GM21381 (cell line): ENCODE results near the gene LNPEP.
A peak's percentile ranks its signal among the peaks of the same experiment; 100 is the strongest.

Source experiments
- ATAC-seq: cut with Tn5 transposase; IDR thresholded peaks from one replicate; pipeline ENCODE4 v1.9.1; 2021; ENCODE audit warnings: mild to moderate bottlenecking, moderate library complexity; ENCODE audit not compliant: unreplicated experiment

LNPEP gene

GRCh38 chr5:96957254-96958049, 21.6 kb downstream of the LNPEP start:
- peak; percentile 46 for ATAC-seq

GRCh38 chr5:96958977-96959376, 23.1 kb downstream of the LNPEP start:
- ATAC-seq = no peak

GRCh38 chr5:96961053-96961452, 25.2 kb downstream of the LNPEP start:
- ATAC-seq = peak; percentile 59

- no peak for ATAC-seq
These were observed 26.7 kb downstream of the LNPEP start for GRCh38 chr5:96962540-96962991.

GRCh38 chr5:96963267-96963666, 27.4 kb downstream of the LNPEP start:
- peak; percentile 34 for ATAC-seq

GRCh38 chr5:96966801-96967200, 30.9 kb downstream of the LNPEP start:
- ATAC-seq = no peak

- no peak for ATAC-seq
These were observed 31.5 kb downstream of the LNPEP start for GRCh38 chr5:96967400-96967799.

GRCh38 chr5:96968074-96968473, 32.2 kb downstream of the LNPEP start:
- no peak for ATAC-seq

- ATAC-seq = no peak
These were observed 32.7 kb downstream of the LNPEP start for GRCh38 chr5:96968614-96969013.

- ATAC-seq = no peak
These were observed 33.5 kb downstream of the LNPEP start for GRCh38 chr5:96969366-96969765.

GRCh38 chr5:96972599-96973334, 36.9 kb downstream of the LNPEP start:
- no peak for ATAC-seq

- ATAC-seq = no peak
These were observed 37.9 kb downstream of the LNPEP start for GRCh38 chr5:96973532-96974401.

GRCh38 chr5:96975656-96976055, 39.8 kb downstream of the LNPEP start:
- no peak for ATAC-seq

GRCh38 chr5:96977228-96977627, 41.3 kb downstream of the LNPEP start:
- no peak for ATAC-seq

GRCh38 chr5:96978812-96979449, 43.1 kb downstream of the LNPEP start:
- ATAC-seq = no peak

GRCh38 chr5:96984506-96985192, 48.8 kb downstream of the LNPEP start:
- ATAC-seq = no peak

GRCh38 chr5:96986450-96986849, 50.6 kb downstream of the LNPEP start:
- no peak for ATAC-seq

GRCh38 chr5:96990102-96990501, 54.2 kb downstream of the LNPEP start:
- ATAC-seq = no peak

GRCh38 chr5:96991708-96992107, 55.8 kb downstream of the LNPEP start:
- ATAC-seq = no peak

- no peak for ATAC-seq
These were observed 57.9 kb downstream of the LNPEP start for GRCh38 chr5:96993760-96994159.
